Keratinocyte (primary cell): ENCODE results near the gene OR7G3. TPM values are rescaled to one million over a fixed set of nuclear protein-coding genes. Genes with fewer than 3 reads are reported as not detected.

ENCODE experiments used
- DNase-seq: peaks from one replicate; pipeline ENCODE4 v3.0.0-alpha.2; 2011; ENCODE audit warnings: low read depth, missing footprints, low spot score
- FAIRE-seq: peaks from 2 replicates; lab custom pipeline; 2011; peaks lifted over from hg19 to GRCh38; lab: Jason Lieb, UNC
- H2AFZ ChIP-seq: 2 replicates; pipeline ENCODE4 v1.6.0; 2012; ENCODE audit warnings: low read length, control low read depth, inconsistent platforms; ENCODE audit not compliant: control insufficient read depth
- H3K27ac ChIP-seq: 2 replicates; pipeline ENCODE4 v1.5.1; 2011; ENCODE audit warnings: low read length; ENCODE audit not compliant: control insufficient read depth, insufficient read depth
- H3K27me3 ChIP-seq: 3 replicates; pipeline ENCODE4 v1.6.0; 2011; ENCODE audit warnings: low read length; ENCODE audit not compliant: control insufficient read depth, insufficient read depth; ENCODE audit errors: extremely low read depth
- H3K36me3 ChIP-seq, 2 experiments: 2 replicates in 1 of 2; 3 replicates in 1 of 2; pipeline ENCODE4 v1.5.1; 2011; ENCODE audit warnings: low read length in 2 of 2, mild to moderate bottlenecking in 1 of 2; ENCODE audit not compliant: control insufficient read depth in 2 of 2, insufficient read depth in 2 of 2; ENCODE audit errors: extremely low read depth in 1 of 2
- H3K4me1 ChIP-seq: 3 replicates; pipeline ENCODE4 v1.5.1; 2011; ENCODE audit warnings: low read length; ENCODE audit not compliant: control insufficient read depth, insufficient read depth; ENCODE audit errors: extremely low read depth
- H3K4me2 ChIP-seq: 3 replicates; pipeline ENCODE4 v1.6.0; 2011; ENCODE audit warnings: low read depth, low read length; ENCODE audit not compliant: control insufficient read depth, insufficient read depth; ENCODE audit errors: extremely low read depth
- H3K4me3 ChIP-seq, 3 experiments: fragments of 200-600 bp in 1 of 3; sonication (generic) in 1 of 3; 2 replicates in 2 of 3; 3 replicates in 1 of 3; pipeline ENCODE4 v1.5.1; 2011 to 2016; ENCODE audit warnings: low read length in 3 of 3, mild to moderate bottlenecking in 3 of 3, control low read depth in 2 of 3, inconsistent platforms in 1 of 3, low read depth in 1 of 3, mixed read lengths in 1 of 3, mixed run types in 1 of 3, moderate library complexity in 1 of 3; ENCODE audit not compliant: control insufficient read depth in 2 of 3, insufficient read depth in 2 of 3; ENCODE audit errors: extremely low read depth in 1 of 3
- H3K79me2 ChIP-seq: 2 replicates; pipeline ENCODE4 v1.6.0; 2012; ENCODE audit warnings: low read length; ENCODE audit not compliant: control insufficient read depth, insufficient read depth
- H3K9ac ChIP-seq: 3 replicates; pipeline ENCODE4 v1.6.0; 2011; ENCODE audit warnings: low read length; ENCODE audit not compliant: control insufficient read depth, insufficient read depth; ENCODE audit errors: extremely low read depth
- H3K9me1 ChIP-seq: 3 replicates; pipeline ENCODE4 v1.6.0; 2011; ENCODE audit warnings: low read length; ENCODE audit not compliant: control insufficient read depth, insufficient read depth; ENCODE audit errors: extremely low read depth
- H3K9me3 ChIP-seq: 2 replicates; pipeline ENCODE4 v1.5.1; 2012; ENCODE audit warnings: low read depth, low read length; ENCODE audit not compliant: control insufficient read depth
- H4K20me1 ChIP-seq: 3 replicates; pipeline ENCODE4 v1.6.0; 2011; ENCODE audit warnings: low read length; ENCODE audit not compliant: control insufficient read depth, insufficient read depth; ENCODE audit errors: extremely low read depth
- EZH2 ChIP-seq: IDR thresholded peaks from one replicate; pipeline ENCODE4 v1.6.1; 2012; ENCODE audit warnings: inconsistent platforms, mild to moderate bottlenecking, low read length, moderate library complexity
- dilution Hi-C: fragments of 300-500 bp; cut with MboI; formaldehyde crosslinking; loops from one replicate; pipeline ENCODE4 v1.7.0; 2020; ENCODE audit warnings: low sequenced_read_pairs; ENCODE audit not compliant: extremely low pct_ligation_motif_present
- polyA plus RNA-seq, 5 experiments: library from polyadenylated mRNA; depleted of rRNA in 3 of 5; stranded (reverse) in 3 of 5; stranded (forward) in 1 of 5; unstranded in 1 of 5; fragments of >200 nt; gene quantifications; 1 replicate in 1 of 5; 2 replicates in 3 of 5; 3 replicates in 1 of 5; pipeline versions ENCODE4 v1.2.1 to v1.2.3, GENCODE V29; 2011 to 2012; ENCODE audit warnings: missing spikeins in 2 of 5, low read depth in 1 of 5, low replicate concordance in 1 of 5
- TF ChIP-seq, protein P1 (sequence below), 3 experiments: IDR thresholded peaks in 1 of 3; conservative IDR thresholded peaks in 1 of 3; optimal IDR thresholded peaks in 1 of 3; 2 replicates in 2 of 3; 3 replicates in 1 of 3; pipeline versions ENCODE3 to v1.5.1; 2011; ENCODE audit warnings: low read length in 3 of 3, mild to moderate bottlenecking in 3 of 3, moderate library complexity in 2 of 3, control low read depth in 1 of 3, inconsistent platforms in 1 of 3; ENCODE audit not compliant: insufficient read depth in 2 of 3; ENCODE audit errors: extremely low read depth in 1 of 3

Gene OR7G3
- polyA plus RNA-seq, 1 donor (not counting 4 experiments of a cell fraction or from before 2014, with no cell fraction given): not detected

DNA sequence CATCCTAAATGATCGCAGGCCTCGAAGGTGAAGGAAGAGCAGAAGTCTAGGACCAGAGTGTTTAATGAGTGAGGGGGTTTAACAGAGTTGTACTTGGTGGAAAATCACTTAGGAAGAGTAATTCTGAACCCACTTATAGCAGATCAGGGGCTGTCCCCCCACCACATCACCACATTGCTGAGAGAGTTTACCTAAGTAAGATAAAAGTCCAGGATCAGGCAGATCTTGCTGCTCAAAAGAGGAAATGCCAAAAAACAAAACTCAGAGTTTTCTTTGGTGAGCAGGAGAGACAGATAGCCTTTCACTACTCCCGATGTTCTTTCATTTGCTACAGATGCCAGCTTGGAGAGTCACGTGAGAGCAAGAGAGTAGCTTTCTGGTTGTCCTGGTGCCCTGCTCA lies 28.8 kb upstream of the OR7G3 start:
- Histone ChIP-seq H4K20me1 (no peaks in the 10 kb centered on the region), H3K27ac (no peak overlapping the region), H3K9me3 (peaks cover 22% of the 10 kb centered on the region), H3K36me3 (peaks cover 23 to 31% of the 10 kb centered on the region in 2 experiments), H3K9ac (no peak overlapping the region), H3K4me2 (no peak overlapping the region), H3K9me1 (no peaks in the 10 kb centered on the region), H2AFZ (no peak overlapping the region), H3K79me2 (peaks cover 56% of the 10 kb centered on the region), H3K4me3 (no peak overlapping the region), H3K27me3 (no peaks in the 10 kb centered on the region), H3K4me1 (no peaks in the 10 kb centered on the region)
- TF ChIP-seq, protein P1, sequence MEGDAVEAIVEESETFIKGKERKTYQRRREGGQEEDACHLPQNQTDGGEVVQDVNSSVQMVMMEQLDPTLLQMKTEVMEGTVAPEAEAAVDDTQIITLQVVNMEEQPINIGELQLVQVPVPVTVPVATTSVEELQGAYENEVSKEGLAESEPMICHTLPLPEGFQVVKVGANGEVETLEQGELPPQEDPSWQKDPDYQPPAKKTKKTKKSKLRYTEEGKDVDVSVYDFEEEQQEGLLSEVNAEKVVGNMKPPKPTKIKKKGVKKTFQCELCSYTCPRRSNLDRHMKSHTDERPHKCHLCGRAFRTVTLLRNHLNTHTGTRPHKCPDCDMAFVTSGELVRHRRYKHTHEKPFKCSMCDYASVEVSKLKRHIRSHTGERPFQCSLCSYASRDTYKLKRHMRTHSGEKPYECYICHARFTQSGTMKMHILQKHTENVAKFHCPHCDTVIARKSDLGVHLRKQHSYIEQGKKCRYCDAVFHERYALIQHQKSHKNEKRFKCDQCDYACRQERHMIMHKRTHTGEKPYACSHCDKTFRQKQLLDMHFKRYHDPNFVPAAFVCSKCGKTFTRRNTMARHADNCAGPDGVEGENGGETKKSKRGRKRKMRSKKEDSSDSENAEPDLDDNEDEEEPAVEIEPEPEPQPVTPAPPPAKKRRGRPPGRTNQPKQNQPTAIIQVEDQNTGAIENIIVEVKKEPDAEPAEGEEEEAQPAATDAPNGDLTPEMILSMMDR (optimal IDR thresholded peaks at IDR 0.05 in 1 of 3, IDR thresholded peaks at IDR 0.05 in 1 of 3, conservative IDR thresholded peaks at IDR 0.05 in 1 of 3; ENCODE audit: extremely low read depth in 1 of 3, insufficient read depth in 2 of 3, low read length in 3 of 3): no peak
- no peak for TF ChIP-seq EZH2
- DNase-seq: no peak
- dilution Hi-C loops: no loop called here
- no peak for FAIRE-seq

DNA sequence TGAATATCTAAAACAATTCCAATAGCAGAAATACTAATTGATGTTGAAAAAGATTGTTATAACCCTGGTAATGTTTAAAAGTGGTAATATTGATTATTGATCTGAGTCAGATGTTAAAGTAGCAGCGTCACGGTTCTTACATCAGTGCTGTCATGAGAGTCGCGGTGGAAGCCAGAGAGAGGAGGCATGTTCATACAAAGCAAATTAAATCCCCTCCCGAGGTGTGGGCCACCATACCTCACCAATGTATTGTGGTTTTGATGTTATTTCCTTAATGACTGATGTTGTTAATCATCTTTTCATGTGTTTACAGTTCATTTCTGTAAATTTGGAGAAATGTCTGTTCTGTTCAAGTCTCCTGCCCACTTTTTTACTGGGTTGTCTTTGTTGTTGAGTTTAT lies 24.6 kb upstream of the OR7G3 start:
- Histone ChIP-seq H3K27me3 (no peaks in the 10 kb centered on the region), H3K9ac (no peak overlapping the region), H3K4me1 (peaks cover 2% of the 10 kb centered on the region), H3K4me2 (no peak overlapping the region), H4K20me1 (no peaks in the 10 kb centered on the region), H3K79me2 (peaks cover 98% of the 10 kb centered on the region), H2AFZ (no peak overlapping the region), H3K36me3 (peaks cover 9 to 11% of the 10 kb centered on the region in 2 experiments), H3K9me3 (peaks cover 11% of the 10 kb centered on the region), H3K9me1 (no peaks in the 10 kb centered on the region), H3K4me3 (no peak overlapping the region), H3K27ac (no peak overlapping the region)
- DNase-seq (no peak), FAIRE-seq (no peak)
- no peak for TF ChIP-seq EZH2
- TF ChIP-seq, protein P1 (optimal IDR thresholded peaks at IDR 0.05 in 1 of 3, IDR thresholded peaks at IDR 0.05 in 1 of 3, conservative IDR thresholded peaks at IDR 0.05 in 1 of 3; ENCODE audit: extremely low read depth in 1 of 3, insufficient read depth in 2 of 3, low read length in 3 of 3): no peak
- dilution Hi-C loops: no loop called here
